ENCODE results near the gene OGG1.

GRCh38 chr3:9770276-9770812, 20.6 kb downstream of the OGG1 start:
- no peak for TF ChIP-seq GATA2 (IDR thresholded peaks at IDR 0.05; ENCODE audit: low read depth, low read length)
- TF ChIP-seq GATA3 (IDR thresholded peaks at IDR 0.05; ENCODE audit: low read depth, low read length), result no peak
